HCT116 (cell line): ENCODE measurements around the gene SDK1.

Experiments used
- ATF3 ChIP-seq: IDR thresholded peaks from 2 replicates; pipeline ENCODE4 v1.6.1; 2012
- CTCF ChIP-seq, 3 experiments: fragments of 200-600 bp in 1 of 3; sonication (generic) in 1 of 3; IDR thresholded peaks in 2 of 3; conservative IDR thresholded peaks in 1 of 3; 2 replicates each; pipeline ENCODE4 v1.5.1; 2012 to 2017; ENCODE audit warnings: low read depth in 2 of 3, low read length in 2 of 3, antibody characterized with exemption in 1 of 3, borderline replicate concordance in 1 of 3, control low read depth in 1 of 3, mild to moderate bottlenecking in 1 of 3, mixed read lengths in 1 of 3, mixed run types in 1 of 3, moderate library complexity in 1 of 3; ENCODE audit not compliant: insufficient read depth in 1 of 3
- EZH2 ChIP-seq: fragments of 200-600 bp; sonication (generic); IDR thresholded peaks from 2 replicates; pipeline ENCODE4 v1.6.1; 2017; ENCODE audit warnings: antibody characterized with exemption, mixed run types
- MAX ChIP-seq: IDR thresholded peaks from 2 replicates; pipeline ENCODE4 v1.6.1; 2012
- POLR2A ChIP-seq: IDR thresholded peaks from 2 replicates; pipeline ENCODE4 v1.7.0; 2011; ENCODE audit warnings: borderline replicate concordance; ENCODE audit not compliant: insufficient read depth, insufficient read length; ENCODE audit errors: extremely low read depth
- POLR2AphosphoS5 ChIP-seq: IDR thresholded peaks from 2 replicates; pipeline ENCODE4 v1.6.1; 2011; ENCODE audit warnings: mild to moderate bottlenecking, low read depth, low read length, moderate library complexity
- RAD21 ChIP-seq: IDR thresholded peaks from 2 replicates; pipeline ENCODE4 v1.6.1; 2012; ENCODE audit warnings: low read depth, mild to moderate bottlenecking
- REST ChIP-seq: IDR thresholded peaks from 2 replicates; pipeline ENCODE4 v1.6.1; 2012; ENCODE audit warnings: low read depth
- SP1 ChIP-seq: IDR thresholded peaks from 2 replicates; pipeline ENCODE4 v1.6.1; 2012; ENCODE audit warnings: low read depth
- YY1 ChIP-seq: IDR thresholded peaks from 2 replicates; pipeline ENCODE4 v1.6.1; 2011; ENCODE audit warnings: low read length, low read depth, moderate library complexity, mild to moderate bottlenecking; ENCODE audit not compliant: insufficient replicate concordance; ENCODE audit errors: extremely low read depth
- ZNF274 ChIP-seq: fragments of 200-500 bp; sonication (Bioruptor generic); IDR thresholded peaks from 2 replicates; pipeline ENCODE4 v1.6.1; 2014; ENCODE audit warnings: mild to moderate bottlenecking, low read depth, low read length, inconsistent platforms

- TF ChIP-seq EZH2 (no peak), ZNF274 (no peak), POLR2AphosphoS5 (no peak), CTCF (IDR thresholded peaks at IDR 0.05 in 2 of 3, conservative IDR thresholded peaks at IDR 0.05 in 1 of 3; ENCODE audit: borderline replicate concordance in 1 of 3, insufficient read depth in 1 of 3, low read depth in 2 of 3, low read length in 2 of 3) (no peak), RAD21 (no peak), SP1 (no peak), MAX (no peak), REST (no peak), POLR2A (no peak), ATF3 (no peak), YY1 (no peak)
Measured at GRCh38 chr7:4190010-4190981, 889.2 kb downstream of the SDK1 start.
